PC-9 (cell line): Measurements from ENCODE around the gene CYYR1. TPM values are rescaled to one million over a fixed set of nuclear protein-coding genes. Genes with fewer than 3 reads are reported as not detected.

ENCODE experiments used
- BruUV-seq: library from RNA; stranded (reverse); fragments of 400-500 nt; replicated peaks from 2 replicates; lab custom pipeline; 2021; lab: Mats Ljungman, UMichigan
- CTCF ChIA-PET: fragments of 300-600 bp; sonication (Branson Sonifier 250); formaldehyde crosslinking; loops from one replicate; lab custom pipeline; 2022; ENCODE audit warnings: antibody characterized with exemption; lab: Charles Lee
- POLR2A ChIA-PET: fragments of 300-600 bp; sonication (Branson Sonifier 250); formaldehyde crosslinking; loops from one replicate; lab custom pipeline; 2022; ENCODE audit warnings: antibody characterized with exemption; ENCODE audit not compliant: unreplicated experiment; lab: Charles Lee
- DNase-seq, 2 experiments: peaks; one replicate each; pipeline versions ENCODE4 v3.0.0 to v3.0.0-alpha.2; 2015 to 2022; ENCODE audit warnings: mixed read lengths in 1 of 2
- H2AFZ ChIP-seq: fragments of 200-600 bp; sonication (generic); 2 replicates; pipeline ENCODE4 v1.8.1; 2017; ENCODE audit warnings: antibody characterized with exemption
- H3F3A ChIP-seq: fragments of 200-600 bp; sonication (generic); 2 replicates; pipeline ENCODE4 v1.8.1; 2017; ENCODE audit warnings: antibody characterized with exemption, mild to moderate bottlenecking, low read depth; ENCODE audit not compliant: insufficient read depth
- H3K27ac ChIP-seq: fragments of 200-600 bp; sonication (generic); 2 replicates; pipeline ENCODE4 v1.6.1; 2016; ENCODE audit warnings: mixed run types
- H3K27me3 ChIP-seq: fragments of 200-600 bp; sonication (generic); 2 replicates; pipeline ENCODE4 v1.6.1; 2016; ENCODE audit warnings: low read depth, mixed run types; ENCODE audit not compliant: insufficient read depth
- H3K36me3 ChIP-seq: fragments of 200-600 bp; sonication (generic); 2 replicates; pipeline ENCODE4 v1.6.1; 2016; ENCODE audit warnings: low read depth, mixed run types
- H3K4me1 ChIP-seq: fragments of 200-600 bp; sonication (generic); replicated peaks from 2 replicates; pipeline ENCODE4 v1.6.1; 2016; ENCODE audit warnings: mixed run types; ENCODE audit not compliant: insufficient read depth
- H3K4me2 ChIP-seq: fragments of 200-600 bp; sonication (generic); 2 replicates; pipeline ENCODE4 v1.6.1; 2017; ENCODE audit warnings: mixed run types
- H3K4me3 ChIP-seq: fragments of 200-600 bp; sonication (generic); 2 replicates; pipeline ENCODE4 v1.6.1; 2016; ENCODE audit warnings: mixed run types
- H3K79me2 ChIP-seq: fragments of 200-600 bp; sonication (generic); 2 replicates; pipeline ENCODE4 v1.6.1; 2017; ENCODE audit warnings: low read depth, mixed run types
- H3K9me2 ChIP-seq: fragments of 200-600 bp; sonication (generic); 2 replicates; pipeline ENCODE4 v1.8.1; 2017; ENCODE audit warnings: mild to moderate bottlenecking; ENCODE audit not compliant: insufficient read depth
- H3K9me3 ChIP-seq: fragments of 200-600 bp; sonication (generic); 2 replicates; pipeline ENCODE4 v1.8.1; 2016; ENCODE audit warnings: low read depth; ENCODE audit not compliant: insufficient read depth
- H4K20me1 ChIP-seq: fragments of 200-600 bp; sonication (generic); 2 replicates; pipeline ENCODE4 v1.8.1; 2017; ENCODE audit not compliant: insufficient read depth
- EZH2 ChIP-seq: fragments of 200-600 bp; sonication (generic); IDR thresholded peaks from 2 replicates; pipeline ENCODE4 v1.8.0; 2017; ENCODE audit warnings: antibody characterized with exemption, low read depth
- intact Hi-C: fragments of 100-400 bp; cut with micrococcal nuclease; formaldehyde crosslinking; loops from one replicate; pipeline ENCODE4 v1.10.0; 2022; ENCODE audit not compliant: unreplicated experiment
- total RNA-seq: library from RNA; stranded (reverse); gene quantifications from 2 replicates; pipeline ENCODE4 v1.2.3, GENCODE V29; 2021
- TF ChIP-seq, protein P1 (sequence below): fragments of 200-600 bp; sonication (generic); conservative IDR thresholded peaks from 2 replicates; pipeline ENCODE4 v1.6.1; 2017; ENCODE audit warnings: mixed run types, antibody characterized with exemption, mild to moderate bottlenecking, moderate library complexity

Gene CYYR1
- total RNA-seq, 1 experiment from 2014 or later = not detected

DNA sequence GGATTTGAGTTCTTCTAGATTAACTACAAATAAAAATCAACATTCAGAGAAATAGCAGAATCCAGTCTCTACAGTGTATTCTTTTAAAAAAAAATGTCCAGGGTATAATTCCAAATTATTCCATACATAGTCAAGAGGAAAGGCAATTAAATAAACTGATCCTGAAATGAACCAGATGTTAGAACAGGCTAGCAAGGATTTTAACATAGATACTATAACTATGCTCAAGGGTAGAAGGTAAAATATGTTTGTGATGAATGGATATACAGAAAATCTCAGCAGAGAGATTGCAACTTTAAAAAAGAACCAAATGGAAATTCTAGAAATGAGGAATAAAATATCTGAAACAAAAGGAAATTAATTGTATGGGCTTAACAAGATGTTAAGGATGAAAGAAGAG is 32.4 kb downstream of the CYYR1 start:
- CTCF ChIA-PET = no interaction called here
- POLR2A ChIA-PET = no interaction called here
- H3K27me3 ChIP-seq = no peaks in the 10 kb centered on the region

GRCh38 chr21:26539566-26539965 is 33.5 kb downstream of the CYYR1 start:
- POLR2A ChIA-PET = no interaction called here

More for the DNA sequence above, 32.4 kb downstream of the CYYR1 start:
- no peak for DNase-seq
- H3K4me2 ChIP-seq = no peak overlapping the region
- TF ChIP-seq, protein P1, sequence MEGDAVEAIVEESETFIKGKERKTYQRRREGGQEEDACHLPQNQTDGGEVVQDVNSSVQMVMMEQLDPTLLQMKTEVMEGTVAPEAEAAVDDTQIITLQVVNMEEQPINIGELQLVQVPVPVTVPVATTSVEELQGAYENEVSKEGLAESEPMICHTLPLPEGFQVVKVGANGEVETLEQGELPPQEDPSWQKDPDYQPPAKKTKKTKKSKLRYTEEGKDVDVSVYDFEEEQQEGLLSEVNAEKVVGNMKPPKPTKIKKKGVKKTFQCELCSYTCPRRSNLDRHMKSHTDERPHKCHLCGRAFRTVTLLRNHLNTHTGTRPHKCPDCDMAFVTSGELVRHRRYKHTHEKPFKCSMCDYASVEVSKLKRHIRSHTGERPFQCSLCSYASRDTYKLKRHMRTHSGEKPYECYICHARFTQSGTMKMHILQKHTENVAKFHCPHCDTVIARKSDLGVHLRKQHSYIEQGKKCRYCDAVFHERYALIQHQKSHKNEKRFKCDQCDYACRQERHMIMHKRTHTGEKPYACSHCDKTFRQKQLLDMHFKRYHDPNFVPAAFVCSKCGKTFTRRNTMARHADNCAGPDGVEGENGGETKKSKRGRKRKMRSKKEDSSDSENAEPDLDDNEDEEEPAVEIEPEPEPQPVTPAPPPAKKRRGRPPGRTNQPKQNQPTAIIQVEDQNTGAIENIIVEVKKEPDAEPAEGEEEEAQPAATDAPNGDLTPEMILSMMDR = no peak
- no peak for TF ChIP-seq EZH2
- H4K20me1 ChIP-seq = no peaks in the 10 kb centered on the region
- no peaks in the 10 kb centered on the region for H3K36me3 ChIP-seq
- no TSS peak for BruUV-seq
- no peak overlapping the region for H2AFZ ChIP-seq
- no peaks in the 10 kb centered on the region for H3K4me1 ChIP-seq
- H3K9me2 ChIP-seq = no peaks in the 10 kb centered on the region
- H3K9me3 ChIP-seq = no peaks in the 10 kb centered on the region
- H3K4me3 ChIP-seq = no peak overlapping the region
- intact Hi-C loops = no loop called here
- H3F3A ChIP-seq = no peaks in the 10 kb centered on the region
- no peaks in the 10 kb centered on the region for H3K79me2 ChIP-seq
- H3K27ac ChIP-seq = no peak overlapping the region

GRCh38 chr21:26534517-26534916 is 38.6 kb downstream of the CYYR1 start:
- no TSS peak for BruUV-seq
- POLR2A ChIA-PET = no interaction called here
- DNase-seq = no peak

More at GRCh38 chr21:26539566-26539965, 33.5 kb downstream of the CYYR1 start:
- no peak overlapping the region for H3K27ac ChIP-seq
- H3K27me3 ChIP-seq = no peaks in the 10 kb centered on the region
- TF ChIP-seq, protein P1 = no peak
- no peak for TF ChIP-seq EZH2
- DNase-seq = no peak
- intact Hi-C loops = no loop called here
- no peaks in the 10 kb centered on the region for H3K9me3 ChIP-seq
- no peaks in the 10 kb centered on the region for H3K9me2 ChIP-seq
- BruUV-seq = no TSS peak
- no peaks in the 10 kb centered on the region for H3K79me2 ChIP-seq
- H2AFZ ChIP-seq = no peak overlapping the region
- no peaks in the 10 kb centered on the region for H4K20me1 ChIP-seq
- no peak overlapping the region for H3K4me2 ChIP-seq
- no peaks in the 10 kb centered on the region for H3K36me3 ChIP-seq
- no peak overlapping the region for H3K4me3 ChIP-seq
- no peaks in the 10 kb centered on the region for H3K4me1 ChIP-seq
- no peaks in the 10 kb centered on the region for H3F3A ChIP-seq
- CTCF ChIA-PET = no interaction called here

More at GRCh38 chr21:26534517-26534916, 38.6 kb downstream of the CYYR1 start:
- Histone ChIP-seq H3K4me1 (no peaks in the 10 kb centered on the region), H3K79me2 (no peaks in the 10 kb centered on the region), H2AFZ (no peak overlapping the region), H3K9me3 (no peaks in the 10 kb centered on the region), H3K27ac (no peak overlapping the region), H3K4me3 (no peak overlapping the region), H3K27me3 (no peaks in the 10 kb centered on the region), H3K9me2 (no peaks in the 10 kb centered on the region), H3F3A (no peaks in the 10 kb centered on the region), H3K4me2 (no peak overlapping the region), H4K20me1 (no peaks in the 10 kb centered on the region), H3K36me3 (no peaks in the 10 kb centered on the region)
- CTCF ChIA-PET = no interaction called here
- intact Hi-C loops = no loop called here
- TF ChIP-seq, protein P1 = no peak
